ENCODE measurements around the gene TNNT2.

Gene TNNT2

GRCh38 chr1:201401700-201402099, 24.2 kb upstream of the TNNT2 start:
- DNase-seq: no peak

GRCh38 chr1:201400852-201401230, 23.4 kb upstream of the TNNT2 start:
- no peak for DNase-seq

GRCh38 chr1:201400212-201400851, 22.9 kb upstream of the TNNT2 start:
- DNase-seq: peak; percentile 32

GRCh38 chr1:201399352-201400126, 22.1 kb upstream of the TNNT2 start:
- DNase-seq: peak; percentile 92

GRCh38 chr1:201399018-201399351, 21.5 kb upstream of the TNNT2 start, which contains the start of gene LAD1:
TSS of gene LAD1 (minus strand) at chr1:201399324. CDS start at chr1:201399306, 18 bp downstream.
- DNase-seq: no peak

GRCh38 chr1:201397675-201398074, 20.2 kb upstream of the TNNT2 start:
- DNase-seq: peak; percentile 75

GRCh38 chr1:201396861-201397464, 19.5 kb upstream of the TNNT2 start:
- peak; percentile 96 for DNase-seq

- DNase-seq: no peak
Measured at GRCh38 chr1:201395936-201396335, 18.5 kb upstream of the TNNT2 start.

- DNase-seq: no peak
Measured at GRCh38 chr1:201394591-201394990, 17.1 kb upstream of the TNNT2 start.

GRCh38 chr1:201393076-201393475, 15.6 kb upstream of the TNNT2 start:
- no peak for DNase-seq

- DNase-seq: no peak
Measured at GRCh38 chr1:201391651-201392511, 14.4 kb upstream of the TNNT2 start.

GRCh38 chr1:201391225-201391624, 13.7 kb upstream of the TNNT2 start:
- DNase-seq: no peak

GRCh38 chr1:201389051-201389450, 11.6 kb upstream of the TNNT2 start:
- DNase-seq: no peak

GRCh38 chr1:201386208-201386607, 8.7 kb upstream of the TNNT2 start:
- no peak for DNase-seq

GRCh38 chr1:201385299-201385891, 7.9 kb upstream of the TNNT2 start:
- DNase-seq: peak; percentile 89

- DNase-seq: no peak
Measured at GRCh38 chr1:201384406-201384782, 6.9 kb upstream of the TNNT2 start.

- DNase-seq: peak; percentile 69
Measured at GRCh38 chr1:201383647-201384405, 6.3 kb upstream of the TNNT2 start.

GRCh38 chr1:201381130-201381529, 3.6 kb upstream of the TNNT2 start:
- DNase-seq: peak; percentile 76

- DNase-seq: no peak
Measured at GRCh38 chr1:201379733-201380242, 2.3 kb upstream of the TNNT2 start.

GRCh38 chr1:201378804-201379203, 1.3 kb upstream of the TNNT2 start:
- DNase-seq: no peak

GRCh38 chr1:201376464-201377374, 761 bp downstream of the TNNT2 start:
- peak; percentile 73 for DNase-seq

All from DMS53 (cell line).